ENCODE results near the gene FOXP4. TPM values are rescaled to one million over a fixed set of nuclear protein-coding genes. Genes with fewer than 3 reads are reported as not detected.

The FOXP4 gene
- total and polyA plus RNA-seq, 2 of the 13 experiments (the other 11 are each of a cell fraction or from before 2014, with no cell fraction given), result 11.0 to 12.4 TPM

GRCh38 chr6:41582540-41582939, 36.4 kb downstream of the FOXP4 start:
- Histone ChIP-seq H3K4me3 (replicated peaks in 1 of 3; ENCODE audit: insufficient read depth in 1 of 3, low read depth in 2 of 3, low read length in 3 of 3) (no peak overlapping the region), H3K79me2 (ENCODE audit: insufficient read depth, low read length) (peaks cover 9% of the 10 kb centered on the region), H3K9ac (ENCODE audit: insufficient read depth, low read depth, low read length) (no peak overlapping the region), H4K20me1 (ENCODE audit: insufficient read depth, low read length) (peaks cover 9% of the 10 kb centered on the region; the same call in 1 of the 2 replicates), H3K36me3 (replicated peaks in 1 of 2; ENCODE audit: control insufficient read depth in 1 of 2, insufficient read depth in 2 of 2, low read length in 2 of 2) (peaks cover 53 to 81% of the 10 kb centered on the region in 2 experiments), H3K27me3 (ENCODE audit: control insufficient read depth in 1 of 2, insufficient read depth in 2 of 2, low read length in 2 of 2) (no peaks in the 10 kb centered on the region), H2AFZ (ENCODE audit: low read length) (no peak overlapping the region), H3K9me3 (ENCODE audit: low read length) (no peaks in the 10 kb centered on the region), H3K27ac (ENCODE audit: extremely low read length, insufficient read depth, low read length) (no peak overlapping the region), H3K4me2 (ENCODE audit: low read depth, low read length) (no peak overlapping the region), H3K4me1 (ENCODE audit: insufficient read depth, low read length) (peaks cover 75% of the 10 kb centered on the region)
- in situ Hi-C loops (cut with HindIII; ENCODE audit: extremely low pct_ligation_motif_present, low pct_unique_long_range_greater_than_20kb) (loop anchor here (10.0 kb wide), 1 partner anchor 528 kb away; the partner anchor contains the start of gene APOBEC2), intact Hi-C loops (cut with micrococcal nuclease; ENCODE audit: unreplicated experiment) (no loop called here)
- ChIA-PET CTCF (ENCODE audit: low intra/inter-chr PET ratio, low total read pairs) (no interaction called here), POLR2A (interaction anchor here (1.0 to 1.7 kb wide), 2 partner anchors 63 to 80 kb away, joined by 3 to 4 read pairs; no protein-coding TSS in a partner anchor)
- 97% methylated on average over 5 of the region's 5 CpGs for WGBS (ENCODE audit: low lambda C conversion rate)
- no peak for FAIRE-seq
- no peak for TF ChIP-seq MAX (IDR thresholded peaks at IDR 0.05)
- peak; percentile 18; the same call in 1 of the 2 replicates for TF ChIP-seq UBTF (CRISPR knock-in tag; IDR thresholded peaks at IDR 0.05)
- TF ChIP-seq SNAPC2 (CRISPR knock-in tag; IDR thresholded peaks at IDR 0.05), result 0 out of 2 replicates have a peak, but pooled peaks have one; percentile 35
- no peak for TF ChIP-seq IKZF1 (IDR thresholded peaks at IDR 0.05)
- no peak for TF ChIP-seq ZKSCAN1 (IDR thresholded peaks at IDR 0.05; ENCODE audit: low read length)
- no peak for TF ChIP-seq MLXIP (CRISPR knock-in tag; IDR thresholded peaks at IDR 0.05; ENCODE audit: borderline replicate concordance)
- TF ChIP-seq E2F2 (CRISPR knock-in tag; IDR thresholded peaks at IDR 0.05; ENCODE audit: borderline replicate concordance), result no peak
- no peak for TF ChIP-seq ZNF326 (CRISPR knock-in tag; IDR thresholded peaks at IDR 0.05; ENCODE audit: borderline replicate concordance)
- TF ChIP-seq REPIN1 (CRISPR knock-in tag; IDR thresholded peaks at IDR 0.05; ENCODE audit: borderline replicate concordance, low read depth), result no peak
- TF ChIP-seq ZFYVE20 (CRISPR knock-in tag; IDR thresholded peaks at IDR 0.05; ENCODE audit: borderline replicate concordance, low read depth), result no peak
- TF ChIP-seq SAP130 (CRISPR knock-in tag; IDR thresholded peaks at IDR 0.05; ENCODE audit: low read depth), result no peak
- TF ChIP-seq RBM22 (optimal IDR thresholded peaks at IDR 0.05; ENCODE audit: low read length), result peak; percentile 75
- 0 out of 2 replicates have a peak, but pooled peaks have one; percentile 26 for TF ChIP-seq ZNF501 (CRISPR knock-in tag; IDR thresholded peaks at IDR 0.05)
- TF ChIP-seq ZNF607 (CRISPR knock-in tag; IDR thresholded peaks at IDR 0.05; ENCODE audit: borderline replicate concordance), result 0 out of 2 replicates have a peak, but pooled peaks have one; percentile 30
- TF ChIP-seq POLR2G (IDR thresholded peaks at IDR 0.05; ENCODE audit: low read depth, low read length), result 0 out of 2 replicates have a peak, but pooled peaks have one; percentile 18
- no peak for DNase-seq (ENCODE audit: low spot score)
- ATAC-seq, result no peak
- BruUV-seq (replicated peaks), result no TSS peak

All from HepG2 (cell line).